ENCODE data around the gene TALDO1.
A peak's percentile ranks its signal among the peaks of the same experiment; 100 is the strongest.

TALDO1 gene

DNA sequence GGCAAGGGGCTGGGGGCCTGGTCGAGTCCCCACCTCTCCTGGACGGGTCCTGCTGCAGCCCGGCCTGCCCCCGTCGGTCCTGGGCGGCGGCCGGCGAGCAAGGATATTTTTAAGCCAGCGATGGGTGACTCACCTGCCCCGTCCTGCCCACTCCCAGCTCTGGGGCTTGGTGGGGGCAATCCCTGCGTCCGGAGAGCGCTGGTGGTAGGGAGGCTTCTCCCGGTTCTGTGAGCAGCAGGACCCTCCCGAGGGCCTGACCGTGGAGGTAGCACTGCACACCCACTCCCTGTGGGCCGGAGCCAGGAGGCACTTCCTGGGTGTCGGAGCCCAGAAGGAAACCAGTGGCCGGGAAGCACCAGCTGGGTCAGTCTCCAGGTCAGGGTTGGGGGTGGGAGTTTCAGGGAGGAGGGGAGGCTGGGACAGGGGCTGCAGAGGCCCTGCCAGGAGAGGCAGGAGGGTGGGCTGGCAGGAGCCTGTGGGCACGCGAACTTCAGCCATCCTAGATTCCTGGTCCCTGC, 40.8 kb upstream of the TALDO1 start:
- TF ChIP-seq ZNF274 (IDR thresholded peaks at IDR 0.05; ENCODE audit: low read depth, low read length) = no peak
- peak overlapping the region; percentile 40; the same call in 1 of the 2 replicates for H3K4me3 ChIP-seq (ENCODE audit: low read length)

DNA sequence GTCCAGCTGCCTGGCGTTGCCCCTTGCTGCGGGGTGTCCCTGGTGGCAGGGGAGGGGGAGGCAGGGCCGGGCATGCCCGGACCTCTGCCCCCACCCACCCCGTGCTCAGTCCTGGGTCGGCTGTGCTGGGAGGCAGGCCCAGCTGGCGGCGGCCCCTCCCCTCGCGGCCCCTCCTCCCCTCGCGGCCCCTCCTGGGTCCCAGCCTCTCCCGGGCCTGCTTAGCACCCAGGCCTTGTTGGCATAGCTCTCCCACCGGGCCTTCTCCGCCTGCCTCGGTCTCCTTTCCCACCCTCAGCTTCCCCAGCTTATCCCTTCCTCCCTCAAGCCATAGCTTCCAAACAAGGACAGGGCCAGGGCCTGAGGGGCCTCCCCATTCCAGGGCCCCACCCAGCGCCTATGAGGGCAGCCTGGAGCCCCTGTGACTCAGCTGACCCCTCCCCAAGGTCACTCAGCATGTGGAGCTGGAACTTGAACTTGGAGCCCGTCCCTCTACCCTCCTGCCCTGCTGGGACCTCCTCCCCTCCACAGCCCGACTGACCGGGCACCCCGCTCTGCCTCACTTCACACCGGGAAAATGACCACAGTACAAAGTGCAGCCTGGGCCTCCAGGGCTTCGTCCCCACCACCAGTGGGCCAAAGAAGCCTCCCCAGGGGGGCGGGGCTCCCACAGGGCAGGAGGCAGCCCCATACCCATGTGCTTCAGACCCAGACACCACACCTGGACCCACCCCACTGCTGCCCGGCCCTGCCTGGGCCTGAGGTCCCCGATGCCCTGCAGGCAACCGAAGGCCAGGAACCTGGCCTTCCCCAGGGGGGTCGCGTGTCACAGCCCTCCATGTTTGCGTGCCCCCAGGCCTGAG, 40.1 kb upstream of the TALDO1 start:
- peak overlapping the region; percentile 40; the same call in 1 of the 2 replicates for H3K4me3 ChIP-seq (ENCODE audit: low read length)
- no peak for TF ChIP-seq ZNF274 (IDR thresholded peaks at IDR 0.05; ENCODE audit: low read depth, low read length)

DNA sequence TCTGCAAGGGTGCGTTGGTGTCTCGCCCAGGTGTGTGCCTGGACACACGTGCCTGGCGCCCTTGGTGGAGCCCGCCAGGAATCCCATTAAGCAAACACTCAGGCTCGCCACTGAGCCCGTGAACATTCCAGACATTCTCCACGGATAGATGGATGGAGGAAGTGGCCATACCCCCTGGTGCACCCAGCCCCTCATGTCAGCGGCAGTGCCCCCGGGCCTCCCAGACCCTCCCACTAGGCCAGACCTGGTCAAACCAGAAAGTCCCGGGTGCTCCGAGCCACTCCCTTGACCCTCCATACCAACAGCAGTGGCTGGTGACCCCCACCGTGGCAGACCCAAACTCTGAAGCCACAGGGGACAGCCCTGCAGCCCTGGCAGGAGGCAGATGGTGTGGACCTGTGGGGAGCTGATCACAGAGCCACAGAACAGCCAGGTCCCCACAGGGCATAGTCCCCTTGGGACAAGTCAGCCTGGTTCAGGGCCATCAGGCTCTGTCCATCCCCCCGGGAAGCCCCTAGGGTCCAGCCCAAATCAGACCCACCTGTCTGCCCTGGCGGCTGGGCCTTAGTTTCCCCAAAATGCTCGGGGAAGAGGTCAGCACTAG, 39.3 kb upstream of the TALDO1 start:
- TF ChIP-seq ZNF274 (IDR thresholded peaks at IDR 0.05; ENCODE audit: low read depth, low read length) = no peak
- no peak overlapping the region for H3K4me3 ChIP-seq (ENCODE audit: low read length)

DNA sequence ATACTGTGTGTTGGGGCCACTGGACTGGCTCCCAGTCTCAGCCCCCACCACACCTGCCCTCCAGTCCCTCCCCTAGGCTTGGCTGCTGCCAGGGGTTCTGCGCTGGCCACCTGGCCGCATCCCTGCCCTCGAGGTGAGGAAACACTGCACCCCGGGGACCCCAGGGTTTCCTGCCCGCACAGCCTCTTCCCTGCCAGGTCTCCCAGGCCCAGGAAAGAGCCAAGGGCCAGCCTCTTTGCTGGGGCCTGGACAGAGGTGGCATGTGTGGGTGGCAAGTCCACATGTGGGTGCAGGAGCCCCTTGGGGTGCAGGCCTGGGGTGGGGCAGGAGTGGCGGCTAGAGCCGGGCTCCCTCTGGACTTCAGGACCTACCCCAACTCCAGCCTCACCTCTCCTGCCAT, 38.8 kb upstream of the TALDO1 start:
- no peak overlapping the region for H3K4me3 ChIP-seq (ENCODE audit: low read length)
- TF ChIP-seq ZNF274 (IDR thresholded peaks at IDR 0.05; ENCODE audit: low read depth, low read length) = no peak

DNA sequence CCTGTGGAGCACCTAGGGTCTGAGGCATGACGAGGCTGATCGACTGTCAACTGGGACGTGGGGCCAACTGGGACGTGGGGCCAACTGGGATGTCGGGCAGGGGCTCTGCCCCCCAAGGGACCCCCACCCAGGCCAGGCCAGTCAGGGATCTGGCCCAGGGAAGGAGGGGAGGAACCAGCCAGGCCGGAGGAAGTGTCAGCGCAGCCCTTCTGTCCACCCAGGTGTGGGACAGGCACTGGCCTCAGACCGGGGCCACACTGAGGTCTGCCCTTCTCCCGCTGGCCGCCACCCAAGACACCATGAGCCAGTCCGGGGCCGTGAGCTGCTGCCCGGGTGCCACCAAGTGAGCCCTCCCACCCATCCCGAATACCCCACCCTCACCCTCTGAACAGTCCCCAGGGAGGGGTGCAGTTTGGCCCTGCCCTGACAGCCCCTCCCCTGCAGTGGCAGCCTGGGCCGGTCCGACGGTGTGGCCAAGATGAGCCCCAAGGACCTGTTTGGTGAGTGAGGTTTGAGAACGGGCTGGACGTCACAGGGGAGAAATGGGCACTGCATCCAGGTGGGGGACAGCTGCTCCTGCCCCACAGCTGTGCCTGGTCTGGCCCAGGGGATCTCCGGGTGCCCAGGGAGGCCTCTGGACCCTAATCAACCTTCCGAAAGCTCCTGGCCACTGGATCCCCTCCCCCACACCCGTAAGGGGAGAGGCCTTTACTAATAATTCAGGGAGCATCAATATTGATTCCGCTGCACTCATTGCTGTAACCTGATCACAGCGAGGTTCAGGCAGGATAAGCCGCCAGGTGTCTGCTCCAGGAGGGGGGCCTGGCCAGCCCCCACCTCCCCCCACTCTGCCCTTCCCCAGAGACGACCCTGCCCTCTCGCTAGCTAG, 37.9 kb upstream of the TALDO1 start:
- no peak for TF ChIP-seq ZNF274 (IDR thresholded peaks at IDR 0.05; ENCODE audit: low read depth, low read length)
- no peak overlapping the region for H3K4me3 ChIP-seq (ENCODE audit: low read length)

DNA sequence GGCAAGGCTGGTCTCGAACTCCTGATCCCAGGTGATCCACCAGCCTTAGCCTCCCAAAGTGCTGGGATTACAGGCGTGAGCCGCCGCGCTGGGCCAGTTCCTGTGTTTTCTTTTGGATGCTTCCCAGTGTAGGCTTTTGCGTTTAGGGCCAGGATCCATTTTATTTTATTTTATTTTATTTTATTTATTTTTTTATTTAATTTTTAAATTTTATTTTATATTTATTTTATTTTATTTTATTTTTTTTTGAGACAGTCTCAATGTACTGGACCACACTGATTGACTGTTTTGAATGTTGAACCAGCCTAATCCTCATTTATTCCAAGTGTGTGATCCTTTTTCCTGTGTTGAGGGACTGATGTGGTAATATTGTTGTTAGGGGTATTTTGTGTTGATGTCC, 32.8 kb upstream of the TALDO1 start:
- no peak for TF ChIP-seq ZNF274 (IDR thresholded peaks at IDR 0.05; ENCODE audit: low read depth, low read length)
- H3K4me3 ChIP-seq (ENCODE audit: low read length) = no peak overlapping the region

DNA sequence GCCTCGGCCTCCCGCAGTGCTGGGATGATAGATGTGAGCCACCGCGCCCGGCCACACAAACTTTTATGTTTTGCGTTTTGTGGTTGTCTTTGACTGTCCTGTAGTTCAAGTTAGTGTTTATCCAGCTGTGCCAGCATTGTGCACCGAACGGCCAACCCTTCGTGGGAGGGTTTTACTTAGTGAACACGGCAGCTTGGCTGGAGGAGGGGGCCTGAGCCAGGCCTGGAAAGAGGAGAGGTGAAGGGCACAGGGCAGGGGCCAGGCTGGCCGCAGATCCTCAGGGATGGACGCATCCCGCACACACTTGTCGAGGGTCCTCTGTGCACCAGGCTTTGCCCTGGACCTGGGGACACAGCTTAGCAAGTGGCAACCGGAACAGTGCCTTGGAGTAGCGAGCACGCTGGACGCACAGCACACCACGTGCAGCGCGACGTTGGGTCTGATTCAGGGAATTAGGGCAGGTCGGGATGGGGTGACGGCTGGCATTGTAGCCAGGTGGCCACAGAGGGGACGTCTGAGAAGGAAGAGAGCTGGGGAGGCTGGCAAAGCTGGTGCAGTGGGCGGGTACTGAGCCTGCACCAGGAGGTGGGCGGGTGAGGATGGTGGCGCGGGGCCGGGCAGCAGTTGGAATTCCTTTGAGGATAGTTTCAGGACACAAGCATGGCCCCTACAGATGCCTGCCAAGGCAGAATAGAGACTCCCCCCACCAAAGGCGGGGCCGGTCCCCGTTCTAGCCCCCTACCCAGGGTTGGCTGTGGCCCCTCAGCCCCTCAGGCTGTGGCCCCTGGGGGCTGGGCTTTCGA, 27.8 kb upstream of the TALDO1 start:
- TF ChIP-seq ZNF274 (IDR thresholded peaks at IDR 0.05; ENCODE audit: low read depth, low read length) = no peak
- no peak overlapping the region for H3K4me3 ChIP-seq (ENCODE audit: low read length)

DNA sequence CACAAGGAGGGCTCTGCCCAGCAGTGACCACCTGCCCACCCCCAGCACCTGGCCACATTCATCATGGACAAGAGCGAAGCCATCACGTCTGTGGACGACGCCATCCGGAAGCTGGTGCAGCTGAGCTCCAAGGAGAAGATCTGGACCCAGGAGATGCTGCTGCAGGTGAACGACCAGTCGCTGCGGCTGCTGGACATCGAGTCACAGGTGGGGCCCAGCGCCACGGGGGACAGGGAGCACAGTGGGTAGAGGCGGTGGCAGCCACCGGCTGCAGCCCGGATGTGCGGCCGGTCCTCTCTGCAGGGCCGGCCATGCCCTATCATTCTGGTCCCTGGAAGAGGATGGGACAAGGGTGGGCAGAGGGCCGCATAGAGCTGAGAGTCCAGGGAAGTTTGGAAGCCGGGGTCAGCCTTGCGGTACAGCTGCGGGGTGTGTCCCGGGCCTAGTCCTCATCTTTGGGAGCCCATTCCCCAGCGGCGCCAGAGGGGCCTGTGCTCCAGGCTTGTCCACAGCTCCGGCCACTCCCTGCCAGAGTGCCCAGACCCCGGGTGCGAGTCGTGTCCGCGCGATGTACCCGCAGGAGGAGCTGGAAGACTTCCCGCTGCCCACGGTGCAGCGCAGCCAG, 27.1 kb upstream of the TALDO1 start:
- H3K4me3 ChIP-seq (ENCODE audit: low read length) = no peak overlapping the region
- TF ChIP-seq ZNF274 (IDR thresholded peaks at IDR 0.05; ENCODE audit: low read depth, low read length) = no peak

DNA sequence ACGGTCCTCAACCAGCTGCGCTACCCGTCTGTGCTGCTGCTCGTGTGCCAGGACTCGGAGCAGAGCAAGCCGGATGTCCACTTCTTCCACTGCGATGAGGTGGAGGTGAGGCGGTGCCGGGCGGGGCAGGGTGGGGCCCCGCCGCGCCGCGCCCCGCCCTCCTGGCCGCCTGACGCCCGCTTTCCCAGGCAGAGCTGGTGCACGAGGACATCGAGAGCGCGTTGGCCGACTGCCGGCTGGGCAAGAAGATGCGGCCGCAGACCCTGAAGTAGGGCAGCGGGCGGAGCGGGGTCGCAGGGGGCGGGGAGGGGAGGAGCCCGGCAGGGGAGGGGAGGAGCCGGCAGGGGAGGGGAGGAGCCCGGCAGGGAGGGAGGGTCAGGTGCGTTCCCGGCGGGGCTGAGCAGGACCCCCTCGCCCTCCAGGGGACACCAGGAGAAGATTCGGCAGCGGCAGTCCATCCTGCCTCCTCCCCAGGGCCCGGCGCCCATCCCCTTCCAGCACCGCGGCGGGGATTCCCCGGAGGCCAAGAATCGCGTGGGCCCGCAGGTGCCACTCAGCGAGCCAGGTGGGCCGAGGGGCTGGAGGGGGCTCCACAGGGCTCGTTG, 26.5 kb upstream of the TALDO1 start:
- no peak for TF ChIP-seq ZNF274 (IDR thresholded peaks at IDR 0.05; ENCODE audit: low read depth, low read length)
- H3K4me3 ChIP-seq (ENCODE audit: low read length) = no peak overlapping the region

DNA sequence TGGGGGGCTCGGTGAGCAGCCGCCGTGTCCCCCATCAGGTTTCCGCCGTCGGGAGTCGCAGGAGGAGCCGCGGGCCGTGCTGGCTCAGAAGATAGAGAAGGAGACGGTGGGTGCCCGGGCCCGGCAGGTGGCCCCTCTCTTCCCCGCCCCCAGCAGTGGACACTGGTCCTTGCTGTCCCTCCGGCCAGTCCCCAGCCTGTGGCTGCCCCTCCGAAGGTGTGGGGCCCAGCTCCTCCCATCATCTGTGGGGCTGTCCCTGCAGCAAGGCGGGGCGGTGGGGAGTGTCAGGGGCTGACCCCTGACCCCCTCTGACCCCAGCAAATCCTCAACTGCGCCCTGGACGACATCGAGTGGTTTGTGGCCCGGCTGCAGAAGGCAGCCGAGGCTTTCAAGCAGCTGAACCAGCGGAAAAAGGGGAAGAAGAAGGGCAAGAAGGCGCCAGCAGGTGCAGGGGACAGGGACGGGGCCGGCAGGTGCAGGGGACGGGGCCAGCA, 26.0 kb upstream of the TALDO1 start:
- TF ChIP-seq ZNF274 (IDR thresholded peaks at IDR 0.05; ENCODE audit: low read depth, low read length) = no peak
- H3K4me3 ChIP-seq (ENCODE audit: low read length) = no peak overlapping the region

DNA sequence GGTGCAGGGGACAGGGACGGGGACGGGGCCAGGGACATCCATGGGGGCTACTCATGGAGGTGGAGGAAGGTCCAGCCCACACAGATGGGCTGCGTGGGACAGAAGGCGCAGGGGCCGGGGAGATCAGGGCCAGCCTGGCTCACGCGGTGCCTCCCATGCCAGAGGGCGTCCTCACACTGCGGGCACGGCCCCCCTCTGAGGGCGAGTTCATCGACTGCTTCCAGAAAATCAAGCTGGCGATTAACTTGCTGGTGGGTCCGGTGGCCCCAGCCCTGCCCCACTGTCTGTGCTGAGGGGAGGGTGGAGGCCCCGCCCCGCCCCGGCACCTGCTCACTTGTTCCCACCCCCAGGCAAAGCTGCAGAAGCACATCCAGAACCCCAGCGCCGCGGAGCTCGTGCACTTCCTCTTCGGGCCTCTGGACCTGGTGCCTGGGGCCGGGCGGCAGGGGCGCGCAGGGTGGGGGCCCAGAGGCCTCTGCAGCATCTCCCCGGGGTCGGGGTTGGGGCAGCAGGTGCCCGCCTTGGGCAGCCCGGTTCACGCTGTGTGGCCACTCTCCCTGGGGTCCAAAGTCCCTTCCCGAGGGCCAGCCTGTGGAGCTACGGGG, 25.4 kb upstream of the TALDO1 start:
- H3K4me3 ChIP-seq (ENCODE audit: low read length) = no peak overlapping the region
- TF ChIP-seq ZNF274 (IDR thresholded peaks at IDR 0.05; ENCODE audit: low read depth, low read length) = no peak

DNA sequence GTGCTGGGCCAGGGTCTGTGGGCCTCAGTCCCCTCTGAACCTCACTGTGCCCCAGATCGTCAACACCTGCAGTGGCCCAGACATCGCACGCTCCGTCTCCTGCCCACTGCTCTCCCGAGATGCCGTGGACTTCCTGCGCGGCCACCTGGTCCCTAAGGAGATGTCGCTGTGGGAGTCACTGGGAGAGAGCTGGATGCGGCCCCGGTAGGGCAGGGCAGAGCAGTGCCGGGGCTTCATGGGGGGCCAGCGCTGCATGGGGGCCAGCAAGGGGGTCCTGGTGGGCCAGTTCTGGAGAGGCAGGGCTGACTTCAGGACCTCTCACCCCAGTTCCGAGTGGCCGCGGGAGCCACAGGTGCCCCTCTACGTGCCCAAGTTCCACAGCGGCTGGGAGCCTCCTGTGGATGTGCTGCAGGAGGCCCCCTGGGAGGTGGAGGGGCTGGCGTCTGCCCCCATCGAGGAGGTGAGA, 24.9 kb upstream of the TALDO1 start:
- TF ChIP-seq ZNF274 (IDR thresholded peaks at IDR 0.05; ENCODE audit: low read depth, low read length) = no peak
- no peak overlapping the region for H3K4me3 ChIP-seq (ENCODE audit: low read length)
